ENCODE data around the gene B9D2.
A peak's percentile ranks its signal among the peaks of the same experiment; 100 is the strongest.
"Not testable (repeated sequence)": the region's sequence is repeated elsewhere in the genome, so short reads cannot be mapped to it uniquely, and the experiment has no call there.

The B9D2 gene

DNA sequence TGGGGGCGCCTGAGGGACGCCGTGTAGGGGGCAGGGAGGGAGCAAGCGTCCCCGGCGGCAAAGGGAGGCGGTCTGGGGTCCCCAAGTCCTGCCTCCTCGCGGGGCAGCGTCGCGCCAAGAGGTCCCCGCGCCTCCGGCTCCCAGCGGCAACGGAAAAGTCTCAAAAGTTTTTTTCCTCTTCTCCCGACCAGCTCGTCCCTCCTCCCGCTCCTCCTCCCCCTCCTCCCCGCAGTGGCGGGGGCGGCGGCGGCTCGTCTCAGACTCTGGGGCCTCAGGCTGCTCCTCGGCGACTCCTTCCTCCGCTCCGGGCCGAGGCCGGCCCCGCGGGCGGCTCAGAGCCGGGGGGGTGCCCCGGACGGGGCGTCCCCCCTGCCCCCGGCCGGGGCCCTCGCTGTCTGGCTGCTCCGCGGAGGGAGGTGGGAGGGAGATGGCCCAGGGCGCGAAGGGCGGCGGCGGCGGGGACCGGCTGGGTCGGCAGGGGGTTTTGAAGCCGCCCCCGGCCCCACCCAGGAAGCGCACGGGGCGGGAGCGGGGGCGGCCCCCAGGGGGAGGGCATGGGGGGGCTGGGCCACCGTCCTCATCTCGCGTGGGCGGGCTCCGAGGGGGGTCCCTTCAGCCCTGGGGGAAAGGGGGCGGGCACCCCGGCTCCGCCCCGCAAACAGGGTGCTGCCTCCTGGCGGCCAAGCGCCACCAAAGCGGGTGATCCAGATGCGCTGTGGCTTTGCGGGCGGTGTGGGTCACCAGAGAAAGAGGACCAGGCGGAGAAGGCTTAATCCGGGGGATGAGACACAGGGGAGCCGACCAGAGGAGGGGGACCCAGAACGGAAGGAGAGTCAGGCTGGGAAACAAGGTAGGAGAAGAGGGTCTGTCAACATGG lies 10.2 kb downstream of the B9D2 start, which contains the start of gene TGFB1:
Gene TGFB1, minus strand, starts transcription at position 457 of the 877 bp plus-strand sequence. CDS start 878 bp downstream, outside the sequence.
- peak; percentile 86 for DNase-seq

- peak; percentile 15 for DNase-seq
Measured at GRCh38 chr19:41352609-41353465, 11.1 kb downstream of the B9D2 start.

DNA sequence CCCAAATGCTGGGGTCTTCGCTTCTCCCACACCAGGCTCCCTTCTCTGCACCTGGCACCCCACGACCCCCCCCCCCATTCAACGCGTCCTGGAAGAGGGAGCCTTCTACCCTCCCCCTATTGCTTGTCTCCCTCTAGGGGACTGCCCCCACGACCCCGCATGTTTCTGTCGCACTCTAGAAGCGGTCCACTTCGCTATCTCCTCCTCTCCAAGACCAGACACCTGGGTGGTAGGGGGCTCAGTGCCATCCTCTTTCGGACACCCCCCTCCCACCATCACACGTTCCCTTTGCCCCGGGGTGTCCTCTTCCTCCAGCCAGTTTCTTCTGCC lies 11.7 kb downstream of the B9D2 start:
- no peak for DNase-seq

GRCh38 chr19:41351339-41352245 lies 12.4 kb downstream of the B9D2 start:
- DNase-seq: peak; percentile 96

- DNase-seq: peak; percentile 87
Measured at GRCh38 chr19:41350735-41351338, 13.1 kb downstream of the B9D2 start.

- not testable (repeated sequence) for DNase-seq
Measured at GRCh38 chr19:41346916-41347315, 17.0 kb downstream of the B9D2 start.

DNA sequence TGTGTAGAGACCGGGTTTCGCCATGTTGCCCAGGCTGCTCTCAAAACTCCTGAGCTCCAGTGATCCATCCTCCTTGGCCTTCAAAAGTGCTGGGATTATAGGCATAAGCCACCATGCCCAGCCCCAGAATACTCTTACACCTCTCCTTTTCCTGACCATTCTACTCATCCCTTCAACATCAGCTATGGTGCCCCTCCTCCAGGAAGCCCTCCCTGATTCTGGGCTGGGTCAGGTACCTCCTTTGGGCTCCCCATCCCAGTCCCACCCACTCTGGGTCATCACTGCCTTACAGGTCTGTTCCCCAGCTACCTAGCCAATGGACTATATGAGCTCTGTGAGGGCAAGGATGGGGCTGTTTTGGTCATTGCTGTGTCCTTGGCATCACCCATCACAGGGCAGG lies 19.8 kb downstream of the B9D2 start:
- no peak for DNase-seq

GRCh38 chr19:41341669-41342490 lies 22.1 kb downstream of the B9D2 start:
- DNase-seq: peak; percentile 45

- no peak for DNase-seq
Measured at GRCh38 chr19:41339936-41340335, 24.0 kb downstream of the B9D2 start.

DNA sequence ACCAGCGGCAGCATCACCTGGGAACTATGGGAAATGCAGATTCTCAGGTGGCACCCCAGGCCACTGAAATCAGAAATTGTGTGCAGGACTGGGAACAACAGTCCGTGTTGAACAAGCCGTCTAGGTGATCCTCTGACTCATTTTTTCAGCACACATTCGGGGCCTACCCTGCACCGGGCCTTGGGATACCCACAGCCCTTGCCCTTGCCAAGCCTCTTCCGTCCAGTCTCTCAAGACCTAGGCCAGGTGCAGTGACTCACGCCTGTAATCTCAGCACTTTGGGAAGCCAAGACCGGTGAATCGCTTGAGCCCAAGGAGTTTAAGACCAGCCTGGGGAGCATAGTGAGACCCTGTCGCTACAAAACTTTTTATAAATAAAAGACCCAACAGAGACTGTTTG lies 28.5 kb downstream of the B9D2 start:
- DNase-seq: no peak

GRCh38 chr19:41334793-41335192 lies 29.2 kb downstream of the B9D2 start:
- DNase-seq: peak; percentile 21

- DNase-seq: no peak
Measured at GRCh38 chr19:41332468-41332867, 31.5 kb downstream of the B9D2 start.

DNA sequence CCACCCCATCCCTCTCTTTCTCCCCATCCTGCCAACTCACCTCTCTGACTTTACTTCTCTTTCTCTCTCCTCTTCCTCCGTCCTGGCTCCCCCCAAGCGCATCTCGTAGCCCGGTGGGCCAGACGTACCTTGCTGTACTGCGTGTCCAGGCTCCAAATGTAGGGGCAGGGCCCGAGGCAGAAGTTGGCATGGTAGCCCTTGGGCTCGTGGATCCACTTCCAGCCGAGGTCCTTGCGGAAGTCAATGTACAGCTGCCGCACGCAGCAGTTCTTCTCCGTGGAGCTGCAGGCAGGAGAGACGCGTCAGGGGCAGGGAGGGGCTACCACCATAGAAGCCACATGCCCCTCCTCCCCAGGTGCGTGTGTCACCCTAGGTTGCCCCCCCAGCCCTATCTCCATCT lies 31.9 kb downstream of the B9D2 start:
- no peak for DNase-seq

DNA sequence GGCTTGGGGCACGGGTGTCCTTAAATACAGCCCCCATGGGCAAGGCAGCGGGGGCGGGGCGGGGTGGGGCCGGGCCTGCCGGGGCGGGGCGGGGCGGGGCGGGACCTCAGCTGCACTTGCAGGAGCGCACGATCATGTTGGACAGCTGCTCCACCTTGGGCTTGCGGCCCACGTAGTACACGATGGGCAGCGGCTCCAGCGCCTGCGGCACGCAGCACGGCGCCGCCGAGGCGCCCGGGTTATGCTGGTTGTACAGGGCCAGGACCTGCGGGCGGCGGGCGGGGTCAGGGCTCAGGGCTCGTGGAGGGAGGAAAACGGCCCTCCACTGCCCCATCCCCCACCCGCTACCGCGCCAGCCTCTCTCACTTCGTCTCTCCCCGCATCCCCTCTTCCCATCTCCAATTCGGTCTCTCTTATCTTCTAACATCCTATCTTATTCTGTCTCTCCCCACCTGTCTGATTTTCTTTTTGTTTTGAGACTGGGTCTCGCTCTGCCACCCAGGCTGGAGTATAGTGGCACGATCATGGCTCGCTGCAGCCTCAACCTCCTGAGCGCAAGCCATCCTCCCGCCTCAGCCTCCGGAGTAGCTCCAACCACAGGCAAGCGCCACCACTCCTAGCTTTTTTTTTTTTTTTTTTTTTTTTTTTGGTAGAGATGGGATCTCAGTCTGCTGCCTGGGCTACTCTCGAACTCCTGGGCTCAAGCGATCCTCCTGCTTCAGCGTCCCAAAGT lies 32.8 kb downstream of the B9D2 start:
- no peak for DNase-seq

GRCh38 chr19:41330481-41330880 lies 33.5 kb downstream of the B9D2 start:
- no peak for DNase-seq

GRCh38 chr19:41328842-41329225 lies 35.1 kb downstream of the B9D2 start:
- peak; percentile 66 for DNase-seq

GRCh38 chr19:41328157-41328841 lies 35.6 kb downstream of the B9D2 start:
- DNase-seq: peak; percentile 66

DNA sequence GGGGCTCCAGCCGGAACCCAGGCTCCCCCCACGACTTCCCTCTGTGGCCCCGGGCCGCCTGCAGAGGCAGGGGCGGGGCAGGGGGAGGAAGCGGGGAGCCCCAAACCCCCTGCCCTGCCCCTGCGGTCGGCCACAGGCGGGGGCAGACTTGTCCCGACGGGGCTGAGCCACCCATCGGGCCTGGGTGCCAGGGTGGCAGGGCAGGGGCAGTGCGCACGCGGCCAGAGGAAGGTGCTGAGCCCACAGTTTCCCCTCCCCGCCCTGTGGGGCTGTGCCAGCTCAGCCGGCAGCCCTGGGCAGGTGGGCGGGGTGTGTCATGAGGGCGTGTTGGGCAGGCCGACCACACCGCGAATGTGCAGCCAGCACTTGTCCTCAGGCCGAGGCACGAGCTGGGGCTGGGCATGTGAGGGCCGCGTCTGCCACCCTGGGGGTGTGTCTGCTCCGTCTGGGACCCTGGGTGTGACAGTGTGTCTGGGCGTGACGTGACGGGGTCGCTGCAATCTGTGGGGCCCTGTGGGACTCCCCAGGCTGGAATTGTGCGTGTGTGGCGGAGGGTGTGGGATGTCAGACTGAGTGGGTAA lies 36.3 kb downstream of the B9D2 start:
- peak; percentile 95 for DNase-seq

GRCh38 chr19:41327076-41327575 lies 36.8 kb downstream of the B9D2 start:
- no peak for DNase-seq
